Esophagus muscularis mucosa (tissue), 4 donors: ENCODE results near the gene CLN5. TPM values are rescaled to one million over a fixed set of nuclear protein-coding genes. Genes with fewer than 3 reads are reported as not detected.

ENCODE experiments used
- DNase-seq: peaks from one replicate; pipeline ENCODE4 v3.0.0-alpha.2; 2017; ENCODE audit errors: extremely low spot score
- H3K27ac ChIP-seq, 4 donors: fragments of 200-600 bp; sonication (generic); replicated peaks in 1 of 4; 1 replicate in 3 of 4; 2 replicates in 1 of 4; pipeline ENCODE4 v1.5.1; 2016 to 2019; ENCODE audit warnings: mild to moderate bottlenecking in 1 of 4
- H3K27me3 ChIP-seq, 4 donors: fragments of 200-600 bp; sonication (generic); one replicate each; pipeline versions ENCODE4 v1.5.1 to v1.6.0; 2016 to 2019
- H3K36me3 ChIP-seq, 4 donors: fragments of 200-600 bp; sonication (generic); one replicate each; pipeline ENCODE4 v1.5.1; 2016 to 2019
- H3K4me1 ChIP-seq, 4 donors: fragments of 200-600 bp; sonication (generic); one replicate each; pipeline ENCODE4 v1.5.1; 2016 to 2019
- H3K4me3 ChIP-seq, 4 donors: fragments of 200-600 bp; sonication (generic); 1 replicate in 2 of 4; 2 replicates in 2 of 4; pipeline ENCODE4 v1.5.1; 2016 to 2019; ENCODE audit warnings: mild to moderate bottlenecking in 4 of 4, moderate library complexity in 1 of 4
- H3K9me3 ChIP-seq, 4 donors: fragments of 200-600 bp; sonication (generic); 1 replicate in 3 of 4; 2 replicates in 1 of 4; pipeline ENCODE4 v1.5.1; 2016 to 2019
- EP300 ChIP-seq: sonication (generic); formaldehyde crosslinking; IDR thresholded peaks from one replicate; pipeline ENCODE4 v1.6.1; 2017; ENCODE audit warnings: antibody characterized with exemption
- POLR2A ChIP-seq: fragments of 450-650 bp; IDR thresholded peaks from one replicate; pipeline ENCODE4 v1.6.1; 2017; ENCODE audit warnings: antibody characterized with exemption, moderate library complexity, mild to moderate bottlenecking, low read depth
- POLR2AphosphoS5 ChIP-seq, 2 donors: sonication (generic); formaldehyde crosslinking; IDR thresholded peaks; one replicate each; pipeline ENCODE4 v1.6.1; 2017; ENCODE audit warnings: antibody characterized with exemption in 2 of 2
- WGBS: methylation state at CpG from one replicate; pipeline ENCODE4 v1.1.5; 2018; 5-methylcytosine and 5-hydroxymethylcytosine counted together
- intact Hi-C: fragments of 100-400 bp; cut with DNase I; formaldehyde crosslinking; loops from one replicate; pipeline ENCODE4 v1.15.1; 2023
- total RNA-seq, 4 donors: library from RNA; depleted of rRNA; stranded (reverse); fragments of >200 nt; gene quantifications; one replicate each; pipeline versions ENCODE4 v1.1.0 to v1.2.1, GENCODE V29; 2016
- TF ChIP-seq, protein P1 (sequence below), 3 experiments: fragments of 200-600 bp in 2 of 3; fragments of 450-650 bp in 1 of 3; sonication (generic) in 2 of 3; IDR thresholded peaks; one replicate each; pipeline ENCODE4 v1.5.1; 2017 to 2019; ENCODE audit warnings: antibody characterized with exemption in 3 of 3, mild to moderate bottlenecking in 2 of 3, moderate library complexity in 1 of 3

Gene CLN5
- total RNA-seq, 4 donors from 2014 or later, result 17.6 to 26.2 (median 19.8) TPM

DNA sequence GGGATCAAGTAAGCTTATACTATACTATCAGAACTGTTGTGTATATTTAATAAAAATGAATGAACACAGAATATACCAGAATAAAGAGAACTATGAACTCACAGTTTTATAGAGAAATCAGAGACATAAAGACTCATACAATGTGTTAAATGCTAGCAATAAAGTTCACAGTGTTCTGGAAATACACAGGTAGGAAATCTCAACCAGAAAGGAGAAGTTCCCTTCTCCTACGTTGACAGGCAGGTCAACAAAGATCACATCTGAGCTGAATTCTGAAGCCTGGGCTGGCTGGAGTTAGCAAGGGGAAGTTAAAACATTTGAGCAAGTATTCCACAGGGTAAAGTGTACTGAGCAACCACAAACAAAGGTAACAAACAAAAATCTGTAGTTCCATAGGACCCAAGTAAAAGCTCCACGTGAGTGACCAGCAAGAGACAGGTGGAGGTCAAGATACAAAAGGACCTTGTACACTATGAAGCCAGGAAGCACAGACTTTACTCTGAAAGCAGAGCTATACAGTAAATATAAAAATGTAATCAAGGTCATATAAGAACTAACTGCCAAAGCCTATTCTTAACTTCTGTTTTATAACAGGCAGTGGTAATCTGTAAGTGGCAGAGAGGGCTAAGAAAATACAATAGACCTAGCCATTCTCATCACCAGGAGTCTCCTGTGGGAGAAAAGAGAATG is 22.1 kb downstream of the CLN5 start:
- no peak for TF ChIP-seq POLR2AphosphoS5 (IDR thresholded peaks at IDR 0.05)
- no peak for TF ChIP-seq EP300
- TF ChIP-seq, protein P1, sequence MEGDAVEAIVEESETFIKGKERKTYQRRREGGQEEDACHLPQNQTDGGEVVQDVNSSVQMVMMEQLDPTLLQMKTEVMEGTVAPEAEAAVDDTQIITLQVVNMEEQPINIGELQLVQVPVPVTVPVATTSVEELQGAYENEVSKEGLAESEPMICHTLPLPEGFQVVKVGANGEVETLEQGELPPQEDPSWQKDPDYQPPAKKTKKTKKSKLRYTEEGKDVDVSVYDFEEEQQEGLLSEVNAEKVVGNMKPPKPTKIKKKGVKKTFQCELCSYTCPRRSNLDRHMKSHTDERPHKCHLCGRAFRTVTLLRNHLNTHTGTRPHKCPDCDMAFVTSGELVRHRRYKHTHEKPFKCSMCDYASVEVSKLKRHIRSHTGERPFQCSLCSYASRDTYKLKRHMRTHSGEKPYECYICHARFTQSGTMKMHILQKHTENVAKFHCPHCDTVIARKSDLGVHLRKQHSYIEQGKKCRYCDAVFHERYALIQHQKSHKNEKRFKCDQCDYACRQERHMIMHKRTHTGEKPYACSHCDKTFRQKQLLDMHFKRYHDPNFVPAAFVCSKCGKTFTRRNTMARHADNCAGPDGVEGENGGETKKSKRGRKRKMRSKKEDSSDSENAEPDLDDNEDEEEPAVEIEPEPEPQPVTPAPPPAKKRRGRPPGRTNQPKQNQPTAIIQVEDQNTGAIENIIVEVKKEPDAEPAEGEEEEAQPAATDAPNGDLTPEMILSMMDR (IDR thresholded peaks at IDR 0.05), result no peak
- TF ChIP-seq POLR2A, result no peak
- Histone ChIP-seq H3K27ac (no peak overlapping the region), H3K36me3 (peaks cover 38 to 96% (median 79%) of the 10 kb centered on the region in 4 donors), H3K9me3 (no peaks in the 10 kb centered on the region), H3K4me1 (peaks cover 41 to 61% (median 49%) of the 10 kb centered on the region in 4 donors), H3K27me3 (no peaks in the 10 kb centered on the region), H3K4me3 (no peak overlapping the region)
- DNase-seq, result no peak
- 71% methylated on average over 2 of the region's 2 CpGs for WGBS
- intact Hi-C loops, result no loop called here

DNA sequence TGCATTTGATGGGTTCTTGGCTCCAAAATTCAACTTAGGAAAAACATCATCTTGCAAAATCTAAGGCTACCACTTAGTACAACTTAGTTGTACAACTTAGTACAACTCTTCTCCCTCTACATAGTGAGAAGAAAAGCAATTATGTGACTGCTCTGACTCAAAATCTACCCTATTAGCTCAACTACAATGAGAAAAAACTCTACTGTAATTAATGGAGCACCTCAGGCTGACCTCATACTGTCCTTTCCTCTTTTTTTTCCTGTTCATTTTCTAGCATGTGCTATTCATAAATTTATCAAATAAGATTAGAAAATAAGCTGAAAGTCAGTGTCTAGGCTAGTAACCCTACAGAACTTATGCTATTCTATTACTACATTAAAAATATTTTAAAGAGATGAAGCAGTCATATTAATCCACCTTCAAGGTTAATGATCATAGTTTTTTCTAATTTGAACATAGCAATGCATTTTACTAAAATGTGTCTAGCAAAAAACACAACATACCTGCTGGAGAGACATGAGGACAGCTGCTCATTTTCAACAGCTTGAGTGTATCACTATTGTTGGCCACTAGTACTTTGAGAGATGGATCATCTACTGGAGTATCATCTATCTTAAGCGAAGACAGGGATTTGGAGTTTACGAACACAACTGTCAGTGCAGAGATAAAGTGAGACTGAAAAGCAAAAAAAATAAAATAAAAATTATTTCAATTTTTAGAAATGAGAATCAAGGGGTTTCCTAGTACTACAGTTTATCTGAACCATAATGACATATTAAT is 23.2 kb downstream of the CLN5 start:
- 82% methylated on average over 2 of the region's 2 CpGs for WGBS
- Histone ChIP-seq H3K27me3 (no peaks in the 10 kb centered on the region), H3K36me3 (peaks cover 31 to 85% (median 71%) of the 10 kb centered on the region in 4 donors), H3K9me3 (no peaks in the 10 kb centered on the region), H3K4me3 (no peak overlapping the region), H3K4me1 (peaks cover 39 to 67% (median 56%) of the 10 kb centered on the region in 4 donors), H3K27ac (peak overlapping the region in 2 of 4 donors; percentile 24 to 39)
- no peak for DNase-seq
- intact Hi-C loops, result no loop called here
- TF ChIP-seq EP300 (no peak), POLR2A (no peak), POLR2AphosphoS5 (IDR thresholded peaks at IDR 0.05) (no peak)
- TF ChIP-seq, protein P1 (IDR thresholded peaks at IDR 0.05), result no peak

DNA sequence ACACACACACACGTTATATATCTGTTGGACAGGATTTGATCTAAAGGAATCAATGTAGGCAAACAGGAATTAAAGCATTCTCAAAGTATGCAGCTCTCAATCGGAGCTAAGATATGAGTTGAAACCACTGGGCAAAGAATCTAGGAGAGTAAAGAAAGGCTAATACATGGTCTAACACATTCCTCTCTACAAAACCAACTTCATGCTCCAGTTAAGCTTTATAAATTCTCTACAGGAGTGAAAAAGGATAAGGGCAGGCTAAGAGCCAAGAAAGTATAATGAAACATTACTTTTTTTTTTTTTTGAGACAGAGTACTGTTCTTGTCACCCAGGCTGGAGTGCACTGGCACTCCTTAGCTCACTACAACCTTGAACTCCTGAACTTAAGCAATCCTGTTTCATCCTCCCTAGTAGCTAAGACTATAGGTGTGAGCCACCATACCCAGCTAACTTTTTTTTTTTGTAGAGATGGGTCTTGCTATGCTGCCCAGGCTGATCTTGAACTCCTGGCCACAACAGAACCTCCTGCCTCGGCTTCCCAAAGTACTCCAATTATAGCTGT is 24.5 kb downstream of the CLN5 start:
- WGBS, result 82% methylated on average over 3 of the region's 3 CpGs
- H3K4me3 ChIP-seq, result no peak overlapping the region
- no peak for DNase-seq
- intact Hi-C loops, result no loop called here
- peaks cover 21 to 72% (median 60%) of the 10 kb centered on the region in 4 donors for H3K36me3 ChIP-seq
- H3K9me3 ChIP-seq, result no peaks in the 10 kb centered on the region
- H3K27me3 ChIP-seq, result no peaks in the 10 kb centered on the region
- TF ChIP-seq POLR2A (no peak), EP300 (no peak), POLR2AphosphoS5 (IDR thresholded peaks at IDR 0.05) (no peak)
- TF ChIP-seq, protein P1 (IDR thresholded peaks at IDR 0.05), result no peak
- peaks cover 52 to 73% (median 68%) of the 10 kb centered on the region in 4 donors for H3K4me1 ChIP-seq
- peak overlapping the region; percentile 28 to 73 (median 52) for H3K27ac ChIP-seq

DNA sequence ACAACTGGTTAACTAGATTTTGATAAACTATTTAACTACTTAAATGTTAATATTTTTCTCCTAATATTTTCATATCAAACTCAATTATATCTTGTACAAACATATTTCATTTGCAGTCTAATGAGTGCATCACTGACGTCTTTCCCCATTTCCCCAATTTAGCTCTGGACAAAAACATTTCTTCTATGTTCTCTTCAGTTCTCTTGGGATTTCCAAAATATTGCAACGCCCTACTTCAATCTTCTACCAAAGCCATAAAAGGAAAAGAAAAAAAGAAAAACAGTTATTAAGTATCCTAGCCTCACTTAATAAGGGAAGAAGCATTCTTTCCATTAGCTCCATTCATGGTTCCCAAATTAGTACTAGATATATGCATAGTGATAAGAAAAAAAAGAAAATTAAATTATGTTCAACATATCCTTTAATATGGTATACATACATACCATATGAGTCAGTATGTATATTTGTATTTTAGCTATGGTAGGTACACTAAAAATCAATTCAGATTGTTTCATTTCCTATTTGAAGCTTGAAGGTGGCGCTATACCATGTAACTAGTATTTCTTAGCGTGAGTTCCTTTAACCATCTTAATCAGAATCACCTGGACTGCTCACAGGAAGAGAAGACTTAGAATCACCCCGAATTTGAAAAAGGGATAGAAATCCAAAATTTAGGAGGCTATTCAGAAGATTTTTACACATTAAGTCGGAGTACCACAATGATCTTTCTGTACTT is 25.2 kb downstream of the CLN5 start:
- Histone ChIP-seq H3K27me3 (no peaks in the 10 kb centered on the region), H3K4me3 (no peak overlapping the region), H3K9me3 (no peaks in the 10 kb centered on the region), H3K4me1 (peaks cover 58 to 80% (median 75%) of the 10 kb centered on the region in 4 donors), H3K36me3 (peaks cover 21 to 65% (median 53%) of the 10 kb centered on the region in 4 donors), H3K27ac (peak overlapping the region; percentile 28 to 73 (median 52))
- DNase-seq, result no peak
- WGBS, result 84% methylated on average over 6 of the region's 6 CpGs
- intact Hi-C loops, result no loop called here
- TF ChIP-seq EP300, result no peak
- TF ChIP-seq POLR2AphosphoS5 (IDR thresholded peaks at IDR 0.05), result no peak
- TF ChIP-seq POLR2A, result no peak
- TF ChIP-seq, protein P1 (IDR thresholded peaks at IDR 0.05), result no peak
